HepG2 (cell line): ENCODE data around the gene METAP1. TPM values are rescaled to one million over a fixed set of nuclear protein-coding genes. Genes with fewer than 3 reads are reported as not detected.

Source experiments
- ATAC-seq: fragments of 200-7000 bp; cut with Tn5 transposase; 3 replicates; pipeline ENCODE4 v1.9.1; 2020; ENCODE audit warnings: mild to moderate bottlenecking, moderate library complexity
- BruUV-seq: library from RNA; stranded (reverse); fragments of 400-500 nt; replicated peaks from 2 replicates; lab custom pipeline; 2021; lab: Mats Ljungman, UMichigan
- CTCF ChIA-PET: fragments of 300-600 bp; formaldehyde crosslinking; extraction: SDS; loops from one replicate; lab custom pipeline; 2021; ENCODE audit warnings: low total read pairs, inconsistent platforms, low intra/inter-chr PET ratio; lab: Yijun Ruan, JAX
- POLR2A ChIA-PET: fragments of 350-600 bp; sonication (Branson Sonifier 250); formaldehyde crosslinking; loops from one replicate; lab custom pipeline; 2020; ENCODE audit warnings: antibody characterized with exemption, inconsistent platforms; lab: Yijun Ruan, JAX
- DNase-seq: peaks from one replicate; pipeline ENCODE4 v3.0.0-alpha.2; 2015; ENCODE audit warnings: low spot score
- FAIRE-seq: peaks from 3 replicates; lab custom pipeline; 2011; peaks lifted over from hg19 to GRCh38; lab: Jason Lieb, UNC
- H2AFZ ChIP-seq: one replicate; pipeline ENCODE4 v1.6.1; 2011; ENCODE audit warnings: low read length, inconsistent platforms
- H3K27ac ChIP-seq: fragments of 300-600 bp; 3 replicates; pipeline ENCODE4 v1.8.0; 2011; ENCODE audit warnings: mixed run types, mild to moderate bottlenecking, mixed read lengths, low read length, inconsistent platforms; ENCODE audit not compliant: insufficient read depth; ENCODE audit errors: extremely low read length
- H3K27me3 ChIP-seq, 2 experiments: fragments of 200-600 bp in 1 of 2; 2 replicates in 1 of 2; 3 replicates in 1 of 2; pipeline versions ENCODE4 v1.6.0 to v1.8.0; 2011; ENCODE audit warnings: low read length in 2 of 2, mild to moderate bottlenecking in 2 of 2, moderate library complexity in 2 of 2, inconsistent platforms in 1 of 2; ENCODE audit not compliant: insufficient read depth in 2 of 2, control insufficient read depth in 1 of 2
- H3K36me3 ChIP-seq, 2 experiments: fragments of 200-600 bp in 1 of 2; replicated peaks in 1 of 2; 2 replicates in 1 of 2; 3 replicates in 1 of 2; pipeline versions ENCODE4 v1.5.1 to v1.8.0; 2011; ENCODE audit warnings: low read length in 2 of 2, inconsistent platforms in 1 of 2; ENCODE audit not compliant: insufficient read depth in 2 of 2, control insufficient read depth in 1 of 2
- H3K4me1 ChIP-seq: 2 replicates; pipeline ENCODE4 v1.5.1; 2012; ENCODE audit warnings: low read length, inconsistent platforms; ENCODE audit not compliant: insufficient read depth
- H3K4me2 ChIP-seq: 2 replicates; pipeline ENCODE4 v1.6.0; 2011; ENCODE audit warnings: low read depth, low read length, inconsistent platforms
- H3K4me3 ChIP-seq, 3 experiments: fragments of 200-600 bp in 1 of 3; sonication (generic), shearing (Covaris generic) in 1 of 3; replicated peaks in 1 of 3; 2 replicates each; pipeline ENCODE4 v1.5.1; 2011 to 2016; ENCODE audit warnings: low read length in 3 of 3, inconsistent platforms in 2 of 3, low read depth in 2 of 3, mild to moderate bottlenecking in 2 of 3, control low read depth in 1 of 3, mixed read lengths in 1 of 3; ENCODE audit not compliant: insufficient read depth in 1 of 3
- H3K79me2 ChIP-seq: one replicate; pipeline ENCODE4 v1.6.1; 2011; ENCODE audit warnings: low read length, inconsistent platforms; ENCODE audit not compliant: insufficient read depth
- H3K9ac ChIP-seq: 2 replicates; pipeline ENCODE4 v1.6.0; 2011; ENCODE audit warnings: mild to moderate bottlenecking, low read depth, low read length, inconsistent platforms; ENCODE audit not compliant: insufficient read depth
- H3K9me3 ChIP-seq: 2 replicates; pipeline ENCODE4 v1.5.1; 2012; ENCODE audit warnings: mild to moderate bottlenecking, low read length
- H4K20me1 ChIP-seq: 2 replicates; pipeline ENCODE4 v1.6.0; 2011; ENCODE audit warnings: inconsistent platforms, mild to moderate bottlenecking, low read length, moderate library complexity; ENCODE audit not compliant: insufficient read depth
- ASH2L ChIP-seq: fragments of 300-600, 200-600 bp; sonication (generic); IDR thresholded peaks from 2 replicates; pipeline ENCODE4 v1.7.0; 2017; ENCODE audit warnings: low read depth, mild to moderate bottlenecking, moderate library complexity, mixed read lengths, low read length; ENCODE audit not compliant: insufficient read length
- BCL3 ChIP-seq: sonication (generic); formaldehyde crosslinking; IDR thresholded peaks from 2 replicates; pipeline ENCODE4 v1.5.1; 2020; ENCODE audit warnings: mild to moderate bottlenecking, missing genetic modification reagents, moderate library complexity
- FOSL2 ChIP-seq: sonication (generic); formaldehyde crosslinking; IDR thresholded peaks from 2 replicates; pipeline ENCODE4 v1.4.0; 2020; ENCODE audit warnings: missing genetic modification reagents
- KLF9 ChIP-seq: IDR thresholded peaks from 2 replicates; pipeline ENCODE4 v1.6.1; 2016; ENCODE audit warnings: low read depth
- SNAI1 ChIP-seq: sonication (generic); formaldehyde crosslinking; IDR thresholded peaks from 2 replicates; pipeline ENCODE4 v1.5.0; 2020; ENCODE audit warnings: mild to moderate bottlenecking, missing genetic modification reagents, borderline replicate concordance
- ZBTB43 ChIP-seq: sonication (generic); formaldehyde crosslinking; conservative IDR thresholded peaks from 2 replicates; pipeline ENCODE4 v1.4.0; 2020; ENCODE audit warnings: missing genetic modification reagents
- ZNF687 ChIP-seq: sonication (generic); formaldehyde crosslinking; IDR thresholded peaks from 2 replicates; pipeline ENCODE4 v1.5.1; 2020; ENCODE audit warnings: mild to moderate bottlenecking, missing genetic modification reagents, moderate library complexity
- WGBS: methylation state at CpG from one replicate; pipeline ENCODE4 v1.1.6; 2017; ENCODE audit warnings: low lambda C conversion rate; 5-methylcytosine and 5-hydroxymethylcytosine counted together
- in situ Hi-C: cut with HindIII; loops from 2 replicates; pipeline ENCODE4 v1.10.0; 2017; ENCODE audit warnings: low pct_unique_long_range_greater_than_20kb; ENCODE audit not compliant: extremely low pct_ligation_motif_present
- intact Hi-C: fragments of 100-400 bp; cut with micrococcal nuclease; formaldehyde crosslinking; loops from one replicate; pipeline ENCODE4 v1.10.0; 2022; ENCODE audit not compliant: unreplicated experiment
- polyA plus RNA-seq, 8 experiments: library from polyadenylated mRNA; depleted of rRNA in 3 of 8; stranded (reverse) in 7 of 8; unstranded in 1 of 8; fragments of >200 nt; fragmentation: Illumina TruSeq in 4 of 8; extraction: Trizol in 4 of 8; gene quantifications; 2 replicates each; pipeline versions ENCODE4 v1.2.1 to v1.2.3, GENCODE V29; 2011 to 2016; ENCODE audit warnings: low read depth in 4 of 8, missing spikeins in 1 of 8, mixed read lengths in 1 of 8; ENCODE audit not compliant: insufficient read depth in 1 of 8
- total RNA-seq, 5 experiments: library from RNA; depleted of rRNA; stranded (reverse); fragments of >200 nt; fragmentation: Illumina TruSeq; extraction: Trizol; gene quantifications; 2 replicates each; pipeline ENCODE4 v1.2.3, GENCODE V29; 2016; ENCODE audit warnings: low read depth in 1 of 5
- TF ChIP-seq, protein P1 (sequence below): sonication (generic); formaldehyde crosslinking; IDR thresholded peaks from 2 replicates; pipeline ENCODE4 v1.5.0; 2020; ENCODE audit warnings: missing genetic modification reagents
- TF ChIP-seq, protein P2 (sequence below): fragments of 450-650 bp; IDR thresholded peaks from 2 replicates; pipeline ENCODE4 v1.6.1; 2016

The METAP1 gene
- total and polyA plus RNA-seq, 2 of the 13 experiments (the other 11 are each of a cell fraction or from before 2014, with no cell fraction given), result 44.9 to 53.5 TPM

DNA sequence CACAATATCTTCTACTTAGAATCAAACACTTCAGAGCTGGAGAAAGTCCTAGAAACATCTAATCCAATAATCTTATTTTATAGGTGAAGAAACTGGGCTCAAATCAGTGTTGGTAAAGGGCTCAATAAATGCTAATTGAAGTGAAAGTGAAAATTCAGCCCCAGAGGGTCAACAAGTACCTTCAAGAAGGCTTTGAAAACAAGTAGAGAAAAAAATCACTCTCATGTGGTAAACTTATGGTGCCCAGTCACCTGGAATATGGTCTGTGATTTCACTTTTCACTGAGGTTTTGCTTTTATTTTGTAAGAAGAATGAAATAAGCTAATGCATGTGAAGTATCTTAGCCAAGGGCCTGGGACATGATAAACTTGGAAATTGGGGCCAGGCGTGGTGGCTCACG is 37.5 kb upstream of the METAP1 start (continued):
- no peak for TF ChIP-seq ZBTB43 (CRISPR knock-in tag)
- TF ChIP-seq, protein P1, sequence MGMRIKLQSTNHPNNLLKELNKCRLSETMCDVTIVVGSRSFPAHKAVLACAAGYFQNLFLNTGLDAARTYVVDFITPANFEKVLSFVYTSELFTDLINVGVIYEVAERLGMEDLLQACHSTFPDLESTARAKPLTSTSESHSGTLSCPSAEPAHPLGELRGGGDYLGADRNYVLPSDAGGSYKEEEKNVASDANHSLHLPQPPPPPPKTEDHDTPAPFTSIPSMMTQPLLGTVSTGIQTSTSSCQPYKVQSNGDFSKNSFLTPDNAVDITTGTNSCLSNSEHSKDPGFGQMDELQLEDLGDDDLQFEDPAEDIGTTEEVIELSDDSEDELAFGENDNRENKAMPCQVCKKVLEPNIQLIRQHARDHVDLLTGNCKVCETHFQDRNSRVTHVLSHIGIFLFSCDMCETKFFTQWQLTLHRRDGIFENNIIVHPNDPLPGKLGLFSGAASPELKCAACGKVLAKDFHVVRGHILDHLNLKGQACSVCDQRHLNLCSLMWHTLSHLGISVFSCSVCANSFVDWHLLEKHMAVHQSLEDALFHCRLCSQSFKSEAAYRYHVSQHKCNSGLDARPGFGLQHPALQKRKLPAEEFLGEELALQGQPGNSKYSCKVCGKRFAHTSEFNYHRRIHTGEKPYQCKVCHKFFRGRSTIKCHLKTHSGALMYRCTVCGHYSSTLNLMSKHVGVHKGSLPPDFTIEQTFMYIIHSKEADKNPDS (CRISPR knock-in tag), result no peak
- TF ChIP-seq SNAI1 (CRISPR knock-in tag), result no peak

DNA sequence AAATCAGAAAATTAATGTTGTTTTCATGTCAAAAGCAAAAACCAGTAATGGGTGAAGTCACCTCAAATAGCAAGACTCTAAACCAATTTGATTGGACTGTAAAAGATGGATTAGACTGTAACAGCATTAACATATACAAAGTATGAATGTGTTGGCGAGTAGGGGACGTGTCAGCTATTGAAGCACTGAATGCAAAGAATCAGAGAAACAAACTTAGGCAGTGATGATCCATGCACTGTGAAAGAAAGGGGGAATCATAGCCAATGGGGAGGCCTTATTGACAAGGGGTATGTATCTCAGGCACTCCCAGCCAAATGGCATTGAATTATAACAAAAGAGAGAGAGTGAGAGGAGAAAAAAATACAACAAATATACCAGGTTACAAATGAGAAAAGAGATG is 36.1 kb upstream of the METAP1 start:
- CTCF ChIA-PET, result no interaction called here
- no peaks in the 10 kb centered on the region for H3K9me3 ChIP-seq
- H3K27me3 ChIP-seq, result no peaks in the 10 kb centered on the region
- no TSS peak for BruUV-seq
- POLR2A ChIA-PET, result no interaction called here
- no peak overlapping the region for H3K9ac ChIP-seq
- in situ Hi-C loops, result no loop called here
- H2AFZ ChIP-seq, result no peak overlapping the region
- DNase-seq (no peak), ATAC-seq (no peak), FAIRE-seq (no peak)
- H3K4me3 ChIP-seq, result no peak overlapping the region
- intact Hi-C loops, result no loop called here
- H3K4me2 ChIP-seq, result no peak overlapping the region
- no peaks in the 10 kb centered on the region for H3K79me2 ChIP-seq
- no peaks in the 10 kb centered on the region for H3K4me1 ChIP-seq
- 9% methylated on average over 2 of the region's 2 CpGs for WGBS
- no peaks in the 10 kb centered on the region for H3K36me3 ChIP-seq
- H4K20me1 ChIP-seq, result no peaks in the 10 kb centered on the region
- no peak overlapping the region for H3K27ac ChIP-seq
- TF ChIP-seq ASH2L (no peak), FOSL2 (CRISPR knock-in tag) (no peak), BCL3 (CRISPR knock-in tag) (no peak), KLF9 (CRISPR knock-in tag) (no peak), ZNF687 (CRISPR knock-in tag) (no peak)
- TF ChIP-seq, protein P2, sequence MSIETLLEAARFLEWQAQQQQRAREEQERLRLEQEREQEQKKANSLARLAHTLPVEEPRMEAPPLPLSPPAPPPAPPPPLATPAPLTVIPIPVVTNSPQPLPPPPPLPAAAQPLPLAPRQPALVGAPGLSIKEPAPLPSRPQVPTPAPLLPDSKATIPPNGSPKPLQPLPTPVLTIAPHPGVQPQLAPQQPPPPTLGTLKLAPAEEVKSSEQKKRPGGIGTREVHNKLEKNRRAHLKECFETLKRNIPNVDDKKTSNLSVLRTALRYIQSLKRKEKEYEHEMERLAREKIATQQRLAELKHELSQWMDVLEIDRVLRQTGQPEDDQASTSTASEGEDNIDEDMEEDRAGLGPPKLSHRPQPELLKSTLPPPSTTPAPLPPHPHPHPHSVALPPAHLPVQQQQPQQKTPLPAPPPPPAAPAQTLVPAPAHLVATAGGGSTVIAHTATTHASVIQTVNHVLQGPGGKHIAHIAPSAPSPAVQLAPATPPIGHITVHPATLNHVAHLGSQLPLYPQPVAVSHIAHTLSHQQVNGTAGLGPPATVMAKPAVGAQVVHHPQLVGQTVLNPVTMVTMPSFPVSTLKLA, result no peak
